Fibroblast of lung (primary cell): ENCODE results near the gene HS3ST3A1. TPM values are rescaled to one million over a fixed set of nuclear protein-coding genes. Genes with fewer than 3 reads are reported as not detected.

Source experiments
- DNase-seq, 2 donors: peaks; one replicate each; pipeline versions ENCODE4 v3.0.0 to v3.0.0-alpha.2; 2010; ENCODE audit warnings: low read depth in 2 of 2
- H2AFZ ChIP-seq: 2 replicates; pipeline ENCODE4 v1.5.1; 2012; ENCODE audit warnings: low read length, control low read depth, inconsistent platforms
- H3K27ac ChIP-seq: 2 replicates; pipeline ENCODE4 v1.5.1; 2011; ENCODE audit warnings: low read length, control low read depth; ENCODE audit not compliant: insufficient read depth
- H3K27me3 ChIP-seq: 2 replicates; pipeline ENCODE4 v1.5.1; 2011; ENCODE audit warnings: mild to moderate bottlenecking, low read length; ENCODE audit not compliant: control insufficient read depth, insufficient read depth
- H3K36me3 ChIP-seq: 2 replicates; pipeline ENCODE4 v1.5.1; 2011; ENCODE audit warnings: low read length; ENCODE audit not compliant: control insufficient read depth, insufficient read depth
- H3K4me1 ChIP-seq: 2 replicates; pipeline ENCODE4 v1.5.1; 2011; ENCODE audit warnings: low read length; ENCODE audit not compliant: control insufficient read depth, insufficient read depth; ENCODE audit errors: extremely low read depth
- H3K4me2 ChIP-seq: 2 replicates; pipeline ENCODE4 v1.5.1; 2011; ENCODE audit warnings: low read length, control low read depth; ENCODE audit not compliant: insufficient read depth; ENCODE audit errors: extremely low read depth
- H3K4me3 ChIP-seq, 4 experiments: fragments of 200-600 bp in 1 of 4; sonication (generic) in 1 of 4; replicated peaks in 1 of 4; 2 replicates each; pipeline ENCODE4 v1.5.1; 2011 to 2016; ENCODE audit warnings: low read length in 4 of 4, low read depth in 3 of 4, mild to moderate bottlenecking in 3 of 4, control low read depth in 2 of 4, inconsistent platforms in 1 of 4, mixed read lengths in 1 of 4; ENCODE audit not compliant: insufficient read depth in 1 of 4; ENCODE audit errors: control extremely low read depth in 1 of 4
- H3K79me2 ChIP-seq: 2 replicates; pipeline ENCODE4 v1.5.1; 2012; ENCODE audit warnings: mild to moderate bottlenecking, low read length, inconsistent platforms; ENCODE audit not compliant: control insufficient read depth, insufficient read depth
- H3K9ac ChIP-seq: 2 replicates; pipeline ENCODE4 v1.5.1; 2011; ENCODE audit warnings: mild to moderate bottlenecking, low read length, control low read depth; ENCODE audit not compliant: insufficient read depth
- H3K9me3 ChIP-seq: 2 replicates; pipeline ENCODE4 v1.5.1; 2012; ENCODE audit warnings: low read depth, low read length; ENCODE audit not compliant: control insufficient read depth, insufficient read depth
- H4K20me1 ChIP-seq: 2 replicates; pipeline ENCODE4 v1.5.1; 2011; ENCODE audit warnings: low read length; ENCODE audit not compliant: control insufficient read depth, insufficient read depth; ENCODE audit errors: extremely low read depth
- EZH2 ChIP-seq: IDR thresholded peaks from 2 replicates; pipeline ENCODE4 v1.5.1; 2012; ENCODE audit warnings: low read length, control low read depth, mild to moderate bottlenecking; ENCODE audit errors: missing control alignments
- polyA plus RNA-seq, 2 donors: library from polyadenylated mRNA; depleted of rRNA in 1 of 2; stranded (reverse) in 1 of 2; unstranded in 1 of 2; fragments of >200 nt; gene quantifications; 2 replicates each; pipeline ENCODE4 v1.2.1, GENCODE V29; 2011 to 2012; ENCODE audit warnings: missing spikeins in 1 of 2
- total RNA-seq: library from RNA; depleted of rRNA; stranded (reverse); fragments of >200 nt; gene quantifications from 2 replicates; pipeline ENCODE4 v1.2.1, GENCODE V29; 2014
- TF ChIP-seq, protein P1 (sequence below), 2 donors: IDR thresholded peaks in 1 of 2; conservative IDR thresholded peaks in 1 of 2; 1 replicate in 1 of 2; 2 replicates in 1 of 2; pipeline ENCODE4 v1.5.1; 2011 to 2012; ENCODE audit warnings: low read length in 2 of 2, control low read depth in 1 of 2, inconsistent platforms in 1 of 2, low read depth in 1 of 2, mild to moderate bottlenecking in 1 of 2

Gene HS3ST3A1
- total and polyA plus RNA-seq, 2 donors (not counting 1 experiment from before 2014, with no cell fraction given) = 2.4 to 48.7 TPM

DNA sequence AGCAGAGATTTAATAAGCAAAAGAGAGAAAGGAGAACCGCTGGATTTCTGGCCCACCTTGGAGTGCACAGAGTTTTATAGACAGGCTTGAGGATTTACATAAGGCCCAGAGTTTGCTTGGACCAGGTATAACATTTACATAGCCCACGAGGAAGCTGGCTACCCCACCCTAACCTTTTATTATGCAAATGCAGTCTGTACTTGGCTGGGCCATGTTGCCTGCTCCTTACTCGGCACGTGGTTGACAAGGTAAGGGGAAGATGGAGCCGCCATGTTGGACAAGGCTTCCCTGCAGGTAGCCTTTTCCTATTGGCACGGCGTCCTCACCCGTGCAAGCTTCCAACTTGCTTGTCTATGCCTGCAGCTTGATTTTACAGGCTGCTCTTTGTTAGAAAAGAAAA lies 35.2 kb upstream of the HS3ST3A1 start:
- Histone ChIP-seq H2AFZ (no peak overlapping the region), H3K9me3 (no peaks in the 10 kb centered on the region), H4K20me1 (no peaks in the 10 kb centered on the region), H3K4me1 (peaks cover 3% of the 10 kb centered on the region), H3K36me3 (no peaks in the 10 kb centered on the region), H3K4me3 (no peak overlapping the region), H3K27ac (no peak overlapping the region), H3K27me3 (no peaks in the 10 kb centered on the region), H3K4me2 (no peak overlapping the region), H3K79me2 (no peaks in the 10 kb centered on the region), H3K9ac (no peak overlapping the region)
- DNase-seq = no peak
- TF ChIP-seq EZH2 = no peak
- TF ChIP-seq, protein P1, sequence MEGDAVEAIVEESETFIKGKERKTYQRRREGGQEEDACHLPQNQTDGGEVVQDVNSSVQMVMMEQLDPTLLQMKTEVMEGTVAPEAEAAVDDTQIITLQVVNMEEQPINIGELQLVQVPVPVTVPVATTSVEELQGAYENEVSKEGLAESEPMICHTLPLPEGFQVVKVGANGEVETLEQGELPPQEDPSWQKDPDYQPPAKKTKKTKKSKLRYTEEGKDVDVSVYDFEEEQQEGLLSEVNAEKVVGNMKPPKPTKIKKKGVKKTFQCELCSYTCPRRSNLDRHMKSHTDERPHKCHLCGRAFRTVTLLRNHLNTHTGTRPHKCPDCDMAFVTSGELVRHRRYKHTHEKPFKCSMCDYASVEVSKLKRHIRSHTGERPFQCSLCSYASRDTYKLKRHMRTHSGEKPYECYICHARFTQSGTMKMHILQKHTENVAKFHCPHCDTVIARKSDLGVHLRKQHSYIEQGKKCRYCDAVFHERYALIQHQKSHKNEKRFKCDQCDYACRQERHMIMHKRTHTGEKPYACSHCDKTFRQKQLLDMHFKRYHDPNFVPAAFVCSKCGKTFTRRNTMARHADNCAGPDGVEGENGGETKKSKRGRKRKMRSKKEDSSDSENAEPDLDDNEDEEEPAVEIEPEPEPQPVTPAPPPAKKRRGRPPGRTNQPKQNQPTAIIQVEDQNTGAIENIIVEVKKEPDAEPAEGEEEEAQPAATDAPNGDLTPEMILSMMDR (conservative IDR thresholded peaks at IDR 0.05 in 1 of 2, IDR thresholded peaks at IDR 0.05 in 1 of 2; ENCODE audit: low read depth in 1 of 2, low read length in 2 of 2) = no peak

DNA sequence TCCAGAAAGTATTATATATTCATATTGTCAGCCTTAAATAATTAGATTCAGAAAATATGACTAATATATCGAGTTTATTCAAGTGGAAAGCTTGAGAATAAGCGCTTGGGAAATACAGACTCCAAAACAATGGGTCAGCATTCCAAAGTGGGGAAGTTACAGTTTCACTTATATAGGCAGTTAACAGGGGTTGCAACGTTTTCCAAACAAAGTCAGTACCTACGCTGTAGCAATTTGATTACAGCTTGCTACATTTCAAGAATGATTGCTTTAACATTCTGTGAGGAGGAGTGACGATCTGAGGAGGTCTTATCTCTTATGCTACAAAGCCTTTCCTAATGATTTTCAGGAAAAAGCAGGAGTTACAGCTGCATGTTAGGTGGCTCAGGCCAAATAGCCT lies 34.2 kb upstream of the HS3ST3A1 start:
- Histone ChIP-seq H3K27ac (no peak overlapping the region), H3K27me3 (no peaks in the 10 kb centered on the region), H3K79me2 (no peaks in the 10 kb centered on the region), H3K9me3 (no peaks in the 10 kb centered on the region), H3K4me2 (no peak overlapping the region), H3K4me3 (no peak overlapping the region), H2AFZ (no peak overlapping the region), H3K9ac (no peak overlapping the region), H3K36me3 (no peaks in the 10 kb centered on the region), H3K4me1 (peaks cover 3% of the 10 kb centered on the region), H4K20me1 (no peaks in the 10 kb centered on the region)
- peak in 1 of 2 donors; percentile 32 for DNase-seq
- TF ChIP-seq, protein P1 (conservative IDR thresholded peaks at IDR 0.05 in 1 of 2, IDR thresholded peaks at IDR 0.05 in 1 of 2; ENCODE audit: low read depth in 1 of 2, low read length in 2 of 2) = no peak
- TF ChIP-seq EZH2 = no peak

DNA sequence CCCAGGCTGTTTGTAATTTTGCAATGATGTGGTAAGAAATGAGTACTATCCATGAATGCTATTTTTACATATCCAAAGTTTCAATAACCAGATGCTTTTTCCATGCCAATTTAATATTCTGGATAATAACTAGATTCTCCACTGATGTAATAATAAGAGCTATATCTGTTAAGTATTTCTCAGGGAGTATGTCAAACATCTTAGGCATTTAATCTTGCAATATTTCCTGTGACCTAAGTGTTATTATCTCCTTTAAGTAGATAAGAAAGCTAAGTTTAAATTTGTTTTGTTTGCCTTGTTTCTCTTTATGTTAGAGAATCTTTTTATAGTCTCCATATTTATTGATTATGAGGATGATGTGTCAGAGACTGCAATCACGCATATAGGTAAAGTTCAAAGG lies 32.3 kb upstream of the HS3ST3A1 start:
- H2AFZ ChIP-seq = no peak overlapping the region
- no peak overlapping the region for H3K27ac ChIP-seq
- no peak overlapping the region for H3K4me2 ChIP-seq
- H3K36me3 ChIP-seq = no peaks in the 10 kb centered on the region
- no peaks in the 10 kb centered on the region for H3K79me2 ChIP-seq
- H3K4me3 ChIP-seq = no peak overlapping the region
- H3K9ac ChIP-seq = no peak overlapping the region
- H3K4me1 ChIP-seq = peaks cover 1% of the 10 kb centered on the region
- no peaks in the 10 kb centered on the region for H4K20me1 ChIP-seq
- H3K9me3 ChIP-seq = no peaks in the 10 kb centered on the region
- peak in 1 of 2 donors; percentile 17 for DNase-seq
- no peaks in the 10 kb centered on the region for H3K27me3 ChIP-seq
- no peak for TF ChIP-seq EZH2
- TF ChIP-seq, protein P1 (conservative IDR thresholded peaks at IDR 0.05 in 1 of 2, IDR thresholded peaks at IDR 0.05 in 1 of 2; ENCODE audit: low read depth in 1 of 2, low read length in 2 of 2) = no peak
